SK-N-SH (cell line): ENCODE data around the gene MTTP. TPM values are rescaled to one million over a fixed set of nuclear protein-coding genes. Genes with fewer than 3 reads are reported as not detected.

Experiments used
- CTCF ChIA-PET: fragments of 300-600, 350-600 bp; formaldehyde crosslinking; extraction: SDS; loops from one replicate; lab custom pipeline; 2021; lab: Yijun Ruan, JAX
- POLR2A ChIA-PET: fragments of 350-600 bp; sonication (Branson Sonifier 250); formaldehyde crosslinking; extraction: SDS; loops from one replicate; lab custom pipeline; 2020; ENCODE audit warnings: antibody characterized with exemption, inconsistent platforms; lab: Yijun Ruan, JAX
- DNase-seq: peaks from one replicate; pipeline ENCODE4 v3.0.0; 2012
- H2AFZ ChIP-seq: fragments of 200-600 bp; sonication (generic); 2 replicates; pipeline ENCODE4 v1.8.1; 2016; ENCODE audit warnings: antibody characterized with exemption, mild to moderate bottlenecking, low read depth
- H3F3A ChIP-seq: fragments of 200-600 bp; sonication (generic); replicated peaks from 2 replicates; pipeline ENCODE3; 2016; ENCODE audit warnings: antibody characterized with exemption, mild to moderate bottlenecking; ENCODE audit not compliant: insufficient read depth
- H3K27ac ChIP-seq, 2 experiments: fragments of 200-500 bp in 1 of 2; fragments of 200-600 bp in 1 of 2; sonication (Bioruptor generic) in 1 of 2; sonication (generic), shearing (Covaris generic) in 1 of 2; 2 replicates each; pipeline versions ENCODE4 v1.5.1 to v1.6.1; 2014 to 2016; ENCODE audit warnings: low read depth in 2 of 2, inconsistent platforms in 1 of 2, low read length in 1 of 2, mild to moderate bottlenecking in 1 of 2, mixed read lengths in 1 of 2
- H3K27me3 ChIP-seq: fragments of 200-600 bp; sonication (generic), shearing (Covaris generic); 2 replicates; pipeline ENCODE4 v1.6.1; 2016; ENCODE audit warnings: mixed run types; ENCODE audit not compliant: insufficient read depth
- H3K36me3 ChIP-seq, 2 experiments: fragments of 200-500 bp in 1 of 2; fragments of 200-600 bp in 1 of 2; sonication (Bioruptor generic) in 1 of 2; sonication (generic) in 1 of 2; replicated peaks in 1 of 2; 2 replicates each; pipeline versions ENCODE3 to v1.5.1; 2014 to 2016; ENCODE audit warnings: low read length in 1 of 2, mild to moderate bottlenecking in 1 of 2; ENCODE audit not compliant: insufficient read depth in 2 of 2, control insufficient read depth in 1 of 2
- H3K4me1 ChIP-seq, 2 experiments: fragments of 200-500 bp in 1 of 2; fragments of 200-600 bp in 1 of 2; sonication (Bioruptor generic) in 1 of 2; sonication (generic), shearing (Covaris generic) in 1 of 2; 2 replicates each; pipeline versions ENCODE4 v1.5.1 to v1.6.1; 2014 to 2016; ENCODE audit warnings: low read depth in 1 of 2, low read length in 1 of 2, mixed run types in 1 of 2; ENCODE audit not compliant: insufficient read depth in 2 of 2, control insufficient read depth in 1 of 2
- H3K4me2 ChIP-seq: fragments of 200-600 bp; sonication (generic), shearing (Covaris generic); 2 replicates; pipeline ENCODE4 v1.6.1; 2017; ENCODE audit warnings: mixed run types
- H3K4me3 ChIP-seq, 2 experiments: fragments of 200-500 bp in 1 of 2; fragments of 200-600 bp in 1 of 2; sonication (Bioruptor generic) in 1 of 2; sonication (generic), shearing (Covaris generic) in 1 of 2; 2 replicates each; pipeline versions ENCODE4 v1.5.1 to v1.8.1; 2014 to 2016; ENCODE audit warnings: low read depth in 2 of 2, inconsistent platforms in 1 of 2, low read length in 1 of 2, mild to moderate bottlenecking in 1 of 2, mixed read lengths in 1 of 2, moderate library complexity in 1 of 2
- H3K79me2 ChIP-seq: fragments of 200-600 bp; sonication (generic); 2 replicates; pipeline ENCODE4 v1.8.1; 2017; ENCODE audit warnings: mild to moderate bottlenecking; ENCODE audit not compliant: insufficient read depth
- H3K9ac ChIP-seq: fragments of 200-600 bp; sonication (generic); 2 replicates; pipeline ENCODE4 v1.6.1; 2017; ENCODE audit warnings: mixed run types
- H3K9me2 ChIP-seq: fragments of 200-600 bp; sonication (generic); 2 replicates; pipeline ENCODE4 v1.6.1; 2017; ENCODE audit warnings: mixed run types
- H3K9me3 ChIP-seq: fragments of 200-600 bp; sonication (generic); 2 replicates; pipeline ENCODE4 v1.6.1; 2017; ENCODE audit warnings: mixed run types, mild to moderate bottlenecking, moderate library complexity
- H4K20me1 ChIP-seq: fragments of 200-600 bp; sonication (generic); 2 replicates; pipeline ENCODE4 v1.6.1; 2017; ENCODE audit warnings: mild to moderate bottlenecking, mixed run types; ENCODE audit not compliant: insufficient read depth
- CHD2 ChIP-seq: fragments of 150-350 bp; IDR thresholded peaks from 2 replicates; pipeline ENCODE4 v1.6.1; 2018; ENCODE audit warnings: low read length; ENCODE audit not compliant: partially characterized antibody
- FOXJ3 ChIP-seq: sonication (generic); formaldehyde crosslinking; IDR thresholded peaks from 2 replicates; pipeline ENCODE4 v1.5.1; 2020; ENCODE audit warnings: mild to moderate bottlenecking, missing genetic modification reagents
- GABPA ChIP-seq: IDR thresholded peaks from 2 replicates; pipeline ENCODE4 v1.4.0; 2012; ENCODE audit warnings: low read depth, mild to moderate bottlenecking
- GATA2 ChIP-seq: sonication (generic); formaldehyde crosslinking; IDR thresholded peaks from 2 replicates; pipeline ENCODE4 v1.5.0; 2020; ENCODE audit warnings: mild to moderate bottlenecking, missing genetic modification reagents
- JUND ChIP-seq: IDR thresholded peaks from 2 replicates; pipeline ENCODE4 v1.4.0; 2012
- NFIC ChIP-seq: IDR thresholded peaks from 2 replicates; pipeline ENCODE4 v1.4.0; 2012; ENCODE audit warnings: borderline replicate concordance
- NRF1 ChIP-seq: IDR thresholded peaks from 2 replicates; pipeline ENCODE4 v1.6.1; 2012; ENCODE audit warnings: low read depth, mild to moderate bottlenecking, low read length
- POLR2AphosphoS5 ChIP-seq: IDR thresholded peaks from 2 replicates; pipeline ENCODE4 v1.6.1; 2012; ENCODE audit warnings: low read depth, low read length
- RAD21 ChIP-seq: IDR thresholded peaks from 2 replicates; pipeline ENCODE4 v1.6.1; 2012; ENCODE audit warnings: mild to moderate bottlenecking, low read length
- RFX5 ChIP-seq: IDR thresholded peaks from 2 replicates; pipeline ENCODE4 v1.6.1; 2012; ENCODE audit warnings: mild to moderate bottlenecking, improper control_type of control experiment, low read length
- SIN3A ChIP-seq: IDR thresholded peaks from 2 replicates; pipeline ENCODE4 v1.6.1; 2012; ENCODE audit warnings: low read depth, mild to moderate bottlenecking, low read length, moderate library complexity, borderline replicate concordance
- TAF1 ChIP-seq: IDR thresholded peaks from 2 replicates; pipeline ENCODE4 v1.6.1; 2012; ENCODE audit warnings: low read depth, mild to moderate bottlenecking, low read length, moderate library complexity, borderline replicate concordance
- TCF12 ChIP-seq: IDR thresholded peaks from 2 replicates; pipeline ENCODE4 v1.4.0; 2012
- YY1 ChIP-seq: IDR thresholded peaks from 2 replicates; pipeline ENCODE4 v1.4.0; 2012; ENCODE audit warnings: low read depth, mild to moderate bottlenecking
- ZBTB33 ChIP-seq: IDR thresholded peaks from 2 replicates; pipeline ENCODE4 v1.4.0; 2012; ENCODE audit warnings: low read depth, borderline replicate concordance
- WGBS: methylation state at CpG from one replicate; pipeline ENCODE4 v1.1.6; 2017; ENCODE audit warnings: low lambda C conversion rate; 5-methylcytosine and 5-hydroxymethylcytosine counted together
- polyA plus RNA-seq, 3 experiments: library from polyadenylated mRNA; depleted of rRNA; stranded (reverse); fragments of >200 nt; gene quantifications; 2 replicates each; pipeline ENCODE4 v1.2.3, GENCODE V29; 2012
- TF ChIP-seq, protein P1 (sequence below): fragments of 150-350 bp; IDR thresholded peaks from 2 replicates; pipeline ENCODE4 v1.6.1; 2017; ENCODE audit warnings: antibody characterized with exemption, low read length, low read depth, borderline replicate concordance
- TF ChIP-seq, protein P2 (sequence below): fragments of 200-600 bp; sonication (generic); IDR thresholded peaks from 2 replicates; pipeline ENCODE4 v1.6.1; 2017; ENCODE audit warnings: antibody characterized with exemption, mild to moderate bottlenecking, moderate library complexity
- TF ChIP-seq, protein P3 (sequence below): IDR thresholded peaks from 2 replicates; pipeline ENCODE4 v1.6.1; 2012; ENCODE audit warnings: mild to moderate bottlenecking, low read depth, low read length, moderate library complexity

Gene MTTP
- polyA plus RNA-seq, 1 of the 3 experiments (the other 2 are of a cell fraction) = not detected

- no peak for DNase-seq
- ChIA-PET POLR2A (no interaction called here), CTCF (no interaction called here)
- Histone ChIP-seq H3K79me2 (no peaks in the 10 kb centered on the region), H2AFZ (no peak overlapping the region), H3K27ac (no peak overlapping the region), H3K9me2 (no peaks in the 10 kb centered on the region), H3K36me3 (no peaks in the 10 kb centered on the region), H3K9me3 (no peaks in the 10 kb centered on the region), H3K9ac (no peak overlapping the region), H3K4me3 (no peak overlapping the region), H3K4me1 (no peaks in the 10 kb centered on the region), H4K20me1 (no peaks in the 10 kb centered on the region), H3F3A (no peaks in the 10 kb centered on the region), H3K27me3 (no peaks in the 10 kb centered on the region), H3K4me2 (no peak overlapping the region)
- WGBS = 38% methylated on average over 1 of the region's 1 CpG
- no peak for TF ChIP-seq GABPA
- TF ChIP-seq, protein P1, sequence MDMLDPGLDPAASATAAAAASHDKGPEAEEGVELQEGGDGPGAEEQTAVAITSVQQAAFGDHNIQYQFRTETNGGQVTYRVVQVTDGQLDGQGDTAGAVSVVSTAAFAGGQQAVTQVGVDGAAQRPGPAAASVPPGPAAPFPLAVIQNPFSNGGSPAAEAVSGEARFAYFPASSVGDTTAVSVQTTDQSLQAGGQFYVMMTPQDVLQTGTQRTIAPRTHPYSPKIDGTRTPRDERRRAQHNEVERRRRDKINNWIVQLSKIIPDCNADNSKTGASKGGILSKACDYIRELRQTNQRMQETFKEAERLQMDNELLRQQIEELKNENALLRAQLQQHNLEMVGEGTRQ = no peak
- no peak for TF ChIP-seq YY1
- TF ChIP-seq TAF1 = no peak
- TF ChIP-seq, protein P2, sequence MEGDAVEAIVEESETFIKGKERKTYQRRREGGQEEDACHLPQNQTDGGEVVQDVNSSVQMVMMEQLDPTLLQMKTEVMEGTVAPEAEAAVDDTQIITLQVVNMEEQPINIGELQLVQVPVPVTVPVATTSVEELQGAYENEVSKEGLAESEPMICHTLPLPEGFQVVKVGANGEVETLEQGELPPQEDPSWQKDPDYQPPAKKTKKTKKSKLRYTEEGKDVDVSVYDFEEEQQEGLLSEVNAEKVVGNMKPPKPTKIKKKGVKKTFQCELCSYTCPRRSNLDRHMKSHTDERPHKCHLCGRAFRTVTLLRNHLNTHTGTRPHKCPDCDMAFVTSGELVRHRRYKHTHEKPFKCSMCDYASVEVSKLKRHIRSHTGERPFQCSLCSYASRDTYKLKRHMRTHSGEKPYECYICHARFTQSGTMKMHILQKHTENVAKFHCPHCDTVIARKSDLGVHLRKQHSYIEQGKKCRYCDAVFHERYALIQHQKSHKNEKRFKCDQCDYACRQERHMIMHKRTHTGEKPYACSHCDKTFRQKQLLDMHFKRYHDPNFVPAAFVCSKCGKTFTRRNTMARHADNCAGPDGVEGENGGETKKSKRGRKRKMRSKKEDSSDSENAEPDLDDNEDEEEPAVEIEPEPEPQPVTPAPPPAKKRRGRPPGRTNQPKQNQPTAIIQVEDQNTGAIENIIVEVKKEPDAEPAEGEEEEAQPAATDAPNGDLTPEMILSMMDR = no peak
- no peak for TF ChIP-seq TCF12
- no peak for TF ChIP-seq CHD2
- TF ChIP-seq FOXJ3 (CRISPR knock-in tag) = no peak
- TF ChIP-seq, protein P3, sequence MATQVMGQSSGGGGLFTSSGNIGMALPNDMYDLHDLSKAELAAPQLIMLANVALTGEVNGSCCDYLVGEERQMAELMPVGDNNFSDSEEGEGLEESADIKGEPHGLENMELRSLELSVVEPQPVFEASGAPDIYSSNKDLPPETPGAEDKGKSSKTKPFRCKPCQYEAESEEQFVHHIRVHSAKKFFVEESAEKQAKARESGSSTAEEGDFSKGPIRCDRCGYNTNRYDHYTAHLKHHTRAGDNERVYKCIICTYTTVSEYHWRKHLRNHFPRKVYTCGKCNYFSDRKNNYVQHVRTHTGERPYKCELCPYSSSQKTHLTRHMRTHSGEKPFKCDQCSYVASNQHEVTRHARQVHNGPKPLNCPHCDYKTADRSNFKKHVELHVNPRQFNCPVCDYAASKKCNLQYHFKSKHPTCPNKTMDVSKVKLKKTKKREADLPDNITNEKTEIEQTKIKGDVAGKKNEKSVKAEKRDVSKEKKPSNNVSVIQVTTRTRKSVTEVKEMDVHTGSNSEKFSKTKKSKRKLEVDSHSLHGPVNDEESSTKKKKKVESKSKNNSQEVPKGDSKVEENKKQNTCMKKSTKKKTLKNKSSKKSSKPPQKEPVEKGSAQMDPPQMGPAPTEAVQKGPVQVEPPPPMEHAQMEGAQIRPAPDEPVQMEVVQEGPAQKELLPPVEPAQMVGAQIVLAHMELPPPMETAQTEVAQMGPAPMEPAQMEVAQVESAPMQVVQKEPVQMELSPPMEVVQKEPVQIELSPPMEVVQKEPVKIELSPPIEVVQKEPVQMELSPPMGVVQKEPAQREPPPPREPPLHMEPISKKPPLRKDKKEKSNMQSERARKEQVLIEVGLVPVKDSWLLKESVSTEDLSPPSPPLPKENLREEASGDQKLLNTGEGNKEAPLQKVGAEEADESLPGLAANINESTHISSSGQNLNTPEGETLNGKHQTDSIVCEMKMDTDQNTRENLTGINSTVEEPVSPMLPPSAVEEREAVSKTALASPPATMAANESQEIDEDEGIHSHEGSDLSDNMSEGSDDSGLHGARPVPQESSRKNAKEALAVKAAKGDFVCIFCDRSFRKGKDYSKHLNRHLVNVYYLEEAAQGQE = no peak
- no peak for TF ChIP-seq RFX5
- TF ChIP-seq ZBTB33 = no peak
- no peak for TF ChIP-seq GATA2 (CRISPR knock-in tag)
- no peak for TF ChIP-seq NRF1
- no peak for TF ChIP-seq JUND
- no peak for TF ChIP-seq NFIC
- no peak for TF ChIP-seq SIN3A
- TF ChIP-seq RAD21 = no peak
- TF ChIP-seq POLR2AphosphoS5 = no peak
Measured at GRCh38 chr4:99571883-99572282, 2.7 kb upstream of the MTTP start.
